GM23338 (cell line): ENCODE results near the gene FANCD2OS.

Experiments
- CREB1 ChIP-seq: fragments of 250-450 bp; sonication (Bioruptor Pico); IDR thresholded peaks from 2 replicates; pipeline ENCODE4 v1.5.0; 2020; ENCODE audit warnings: low read depth, mild to moderate bottlenecking, moderate library complexity
- CTCF ChIP-seq, 2 experiments: fragments of 200-600 bp in 1 of 2; sonication (generic) in 1 of 2; conservative IDR thresholded peaks; 2 replicates each; pipeline versions ENCODE4 v1.5.1 to v1.6.1; 2016 to 2017; ENCODE audit warnings: antibody characterized with exemption in 2 of 2, low read depth in 2 of 2, mild to moderate bottlenecking in 2 of 2, moderate library complexity in 1 of 2
- EZH2 ChIP-seq: fragments of 200-600 bp; sonication (generic); IDR thresholded peaks from one replicate; pipeline ENCODE4 v1.8.0; 2017; ENCODE audit warnings: antibody characterized with exemption, mild to moderate bottlenecking, low read depth; ENCODE audit not compliant: unreplicated experiment
- EZH2phosphoT487 ChIP-seq: fragments of 200-600 bp; sonication (generic); IDR thresholded peaks from one replicate; pipeline ENCODE4 v1.8.1; 2018; ENCODE audit warnings: antibody characterized with exemption; ENCODE audit not compliant: unreplicated experiment
- JUNB ChIP-seq: IDR thresholded peaks from one replicate; pipeline ENCODE4 v1.6.1; 2016; ENCODE audit warnings: antibody characterized with exemption; ENCODE audit not compliant: unreplicated experiment
- NANOG ChIP-seq: IDR thresholded peaks from 2 replicates; pipeline ENCODE4 v1.6.1; 2016; ENCODE audit warnings: antibody characterized with exemption, borderline replicate concordance
- POLR2AphosphoS5 ChIP-seq: IDR thresholded peaks from 2 replicates; pipeline ENCODE4 v1.6.1; 2016; ENCODE audit warnings: antibody characterized with exemption, low read depth
- STAT1 ChIP-seq: IDR thresholded peaks from one replicate; pipeline ENCODE4 v1.6.1; 2016; ENCODE audit warnings: antibody characterized with exemption; ENCODE audit not compliant: unreplicated experiment
- ZNF114 ChIP-seq: fragments of 250-450 bp; sonication (Bioruptor Pico); IDR thresholded peaks from 2 replicates; pipeline ENCODE4 v1.5.0; 2020; ENCODE audit warnings: mild to moderate bottlenecking, moderate library complexity
- TF ChIP-seq, protein P1 (sequence below): IDR thresholded peaks from one replicate; pipeline ENCODE4 v1.6.1; 2018; ENCODE audit warnings: antibody characterized with exemption; ENCODE audit not compliant: unreplicated experiment
- TF ChIP-seq, protein P2 (sequence below): fragments of 250-450 bp; sonication (Bioruptor Pico); IDR thresholded peaks from 2 replicates; pipeline ENCODE4 v1.5.0; 2020; ENCODE audit warnings: mild to moderate bottlenecking, moderate library complexity
- TF ChIP-seq, protein P3 (sequence below): IDR thresholded peaks from 2 replicates; pipeline ENCODE4 v1.6.1; 2016; ENCODE audit warnings: antibody characterized with exemption

DNA sequence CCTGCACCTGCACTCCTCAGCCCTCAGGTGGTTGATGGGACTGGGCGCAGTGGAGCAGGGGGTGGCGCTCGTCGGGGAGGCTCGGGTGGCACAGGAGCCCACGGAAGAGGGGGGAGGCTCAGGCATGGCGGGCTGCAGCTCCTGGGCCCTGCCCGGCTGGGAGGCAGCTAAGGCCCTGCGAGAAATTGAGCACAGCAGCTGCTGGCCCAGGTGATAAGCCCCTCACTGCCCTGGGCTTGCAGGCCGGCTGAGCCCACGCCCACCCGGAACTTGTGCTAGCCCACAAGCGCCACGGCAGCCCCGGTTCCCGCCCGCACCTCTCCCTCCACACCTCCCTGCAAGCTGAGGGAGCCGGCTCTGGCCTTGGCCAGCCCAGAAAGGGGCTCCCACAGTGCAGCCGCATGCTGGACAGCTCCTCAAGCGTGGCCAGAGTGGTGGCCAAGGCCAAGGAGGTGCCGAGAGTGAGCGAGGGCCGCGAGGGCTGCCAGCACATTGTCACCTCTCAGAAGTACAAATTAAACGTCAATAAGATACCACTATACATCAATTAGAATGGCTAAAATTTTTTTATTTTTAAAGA lies 28.5 kb upstream of the FANCD2OS start:
- no peak for TF ChIP-seq CTCF (conservative IDR thresholded peaks at IDR 0.05; ENCODE audit: low read depth in 2 of 2)
- TF ChIP-seq EZH2phosphoT487: no peak
- TF ChIP-seq EZH2: no peak
- no peak for TF ChIP-seq CREB1 (CRISPR knock-in tag)
- TF ChIP-seq, protein P1, sequence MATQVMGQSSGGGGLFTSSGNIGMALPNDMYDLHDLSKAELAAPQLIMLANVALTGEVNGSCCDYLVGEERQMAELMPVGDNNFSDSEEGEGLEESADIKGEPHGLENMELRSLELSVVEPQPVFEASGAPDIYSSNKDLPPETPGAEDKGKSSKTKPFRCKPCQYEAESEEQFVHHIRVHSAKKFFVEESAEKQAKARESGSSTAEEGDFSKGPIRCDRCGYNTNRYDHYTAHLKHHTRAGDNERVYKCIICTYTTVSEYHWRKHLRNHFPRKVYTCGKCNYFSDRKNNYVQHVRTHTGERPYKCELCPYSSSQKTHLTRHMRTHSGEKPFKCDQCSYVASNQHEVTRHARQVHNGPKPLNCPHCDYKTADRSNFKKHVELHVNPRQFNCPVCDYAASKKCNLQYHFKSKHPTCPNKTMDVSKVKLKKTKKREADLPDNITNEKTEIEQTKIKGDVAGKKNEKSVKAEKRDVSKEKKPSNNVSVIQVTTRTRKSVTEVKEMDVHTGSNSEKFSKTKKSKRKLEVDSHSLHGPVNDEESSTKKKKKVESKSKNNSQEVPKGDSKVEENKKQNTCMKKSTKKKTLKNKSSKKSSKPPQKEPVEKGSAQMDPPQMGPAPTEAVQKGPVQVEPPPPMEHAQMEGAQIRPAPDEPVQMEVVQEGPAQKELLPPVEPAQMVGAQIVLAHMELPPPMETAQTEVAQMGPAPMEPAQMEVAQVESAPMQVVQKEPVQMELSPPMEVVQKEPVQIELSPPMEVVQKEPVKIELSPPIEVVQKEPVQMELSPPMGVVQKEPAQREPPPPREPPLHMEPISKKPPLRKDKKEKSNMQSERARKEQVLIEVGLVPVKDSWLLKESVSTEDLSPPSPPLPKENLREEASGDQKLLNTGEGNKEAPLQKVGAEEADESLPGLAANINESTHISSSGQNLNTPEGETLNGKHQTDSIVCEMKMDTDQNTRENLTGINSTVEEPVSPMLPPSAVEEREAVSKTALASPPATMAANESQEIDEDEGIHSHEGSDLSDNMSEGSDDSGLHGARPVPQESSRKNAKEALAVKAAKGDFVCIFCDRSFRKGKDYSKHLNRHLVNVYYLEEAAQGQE: peak; percentile 46
- no peak for TF ChIP-seq ZNF114
- TF ChIP-seq POLR2AphosphoS5: no peak
- TF ChIP-seq JUNB: no peak
- TF ChIP-seq, protein P2, sequence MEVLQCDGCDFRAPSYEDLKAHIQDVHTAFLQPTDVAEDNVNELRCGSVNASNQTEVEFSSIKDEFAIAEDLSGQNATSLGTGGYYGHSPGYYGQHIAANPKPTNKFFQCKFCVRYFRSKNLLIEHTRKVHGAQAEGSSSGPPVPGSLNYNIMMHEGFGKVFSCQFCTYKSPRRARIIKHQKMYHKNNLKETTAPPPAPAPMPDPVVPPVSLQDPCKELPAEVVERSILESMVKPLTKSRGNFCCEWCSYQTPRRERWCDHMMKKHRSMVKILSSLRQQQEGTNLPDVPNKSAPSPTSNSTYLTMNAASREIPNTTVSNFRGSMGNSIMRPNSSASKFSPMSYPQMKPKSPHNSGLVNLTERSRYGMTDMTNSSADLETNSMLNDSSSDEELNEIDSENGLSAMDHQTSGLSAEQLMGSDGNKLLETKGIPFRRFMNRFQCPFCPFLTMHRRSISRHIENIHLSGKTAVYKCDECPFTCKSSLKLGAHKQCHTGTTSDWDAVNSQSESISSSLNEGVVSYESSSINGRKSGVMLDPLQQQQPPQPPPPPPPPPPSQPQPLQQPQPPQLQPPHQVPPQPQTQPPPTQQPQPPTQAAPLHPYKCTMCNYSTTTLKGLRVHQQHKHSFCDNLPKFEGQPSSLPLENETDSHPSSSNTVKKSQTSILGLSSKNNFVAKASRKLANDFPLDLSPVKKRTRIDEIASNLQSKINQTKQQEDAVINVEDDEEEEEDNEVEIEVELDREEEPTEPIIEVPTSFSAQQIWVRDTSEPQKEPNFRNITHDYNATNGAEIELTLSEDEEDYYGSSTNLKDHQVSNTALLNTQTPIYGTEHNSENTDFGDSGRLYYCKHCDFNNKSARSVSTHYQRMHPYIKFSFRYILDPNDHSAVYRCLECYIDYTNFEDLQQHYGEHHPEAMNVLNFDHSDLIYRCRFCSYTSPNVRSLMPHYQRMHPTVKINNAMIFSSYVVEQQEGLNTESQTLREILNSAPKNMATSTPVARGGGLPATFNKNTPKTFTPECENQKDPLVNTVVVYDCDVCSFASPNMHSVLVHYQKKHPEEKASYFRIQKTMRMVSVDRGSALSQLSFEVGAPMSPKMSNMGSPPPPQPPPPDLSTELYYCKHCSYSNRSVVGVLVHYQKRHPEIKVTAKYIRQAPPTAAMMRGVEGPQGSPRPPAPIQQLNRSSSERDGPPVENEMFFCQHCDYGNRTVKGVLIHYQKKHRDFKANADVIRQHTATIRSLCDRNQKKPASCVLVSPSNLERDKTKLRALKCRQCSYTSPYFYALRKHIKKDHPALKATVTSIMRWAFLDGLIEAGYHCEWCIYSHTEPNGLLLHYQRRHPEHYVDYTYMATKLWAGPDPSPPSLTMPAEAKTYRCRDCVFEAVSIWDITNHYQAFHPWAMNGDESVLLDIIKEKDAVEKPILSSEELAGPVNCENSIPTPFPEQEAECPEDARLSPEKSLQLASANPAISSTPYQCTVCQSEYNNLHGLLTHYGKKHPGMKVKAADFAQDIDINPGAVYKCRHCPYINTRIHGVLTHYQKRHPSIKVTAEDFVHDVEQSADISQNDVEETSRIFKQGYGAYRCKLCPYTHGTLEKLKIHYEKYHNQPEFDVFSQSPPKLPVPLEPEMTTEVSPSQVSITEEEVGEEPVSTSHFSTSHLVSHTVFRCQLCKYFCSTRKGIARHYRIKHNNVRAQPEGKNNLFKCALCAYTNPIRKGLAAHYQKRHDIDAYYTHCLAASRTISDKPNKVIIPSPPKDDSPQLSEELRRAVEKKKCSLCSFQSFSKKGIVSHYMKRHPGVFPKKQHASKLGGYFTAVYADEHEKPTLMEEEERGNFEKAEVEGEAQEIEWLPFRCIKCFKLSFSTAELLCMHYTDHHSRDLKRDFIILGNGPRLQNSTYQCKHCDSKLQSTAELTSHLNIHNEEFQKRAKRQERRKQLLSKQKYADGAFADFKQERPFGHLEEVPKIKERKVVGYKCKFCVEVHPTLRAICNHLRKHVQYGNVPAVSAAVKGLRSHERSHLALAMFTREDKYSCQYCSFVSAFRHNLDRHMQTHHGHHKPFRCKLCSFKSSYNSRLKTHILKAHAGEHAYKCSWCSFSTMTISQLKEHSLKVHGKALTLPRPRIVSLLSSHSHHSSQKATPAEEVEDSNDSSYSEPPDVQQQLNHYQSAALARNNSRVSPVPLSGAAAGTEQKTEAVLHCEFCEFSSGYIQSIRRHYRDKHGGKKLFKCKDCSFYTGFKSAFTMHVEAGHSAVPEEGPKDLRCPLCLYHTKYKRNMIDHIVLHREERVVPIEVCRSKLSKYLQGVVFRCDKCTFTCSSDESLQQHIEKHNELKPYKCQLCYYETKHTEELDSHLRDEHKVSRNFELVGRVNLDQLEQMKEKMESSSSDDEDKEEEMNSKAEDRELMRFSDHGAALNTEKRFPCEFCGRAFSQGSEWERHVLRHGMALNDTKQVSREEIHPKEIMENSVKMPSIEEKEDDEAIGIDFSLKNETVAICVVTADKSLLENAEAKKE (CRISPR knock-in tag): no peak
- TF ChIP-seq, protein P3, sequence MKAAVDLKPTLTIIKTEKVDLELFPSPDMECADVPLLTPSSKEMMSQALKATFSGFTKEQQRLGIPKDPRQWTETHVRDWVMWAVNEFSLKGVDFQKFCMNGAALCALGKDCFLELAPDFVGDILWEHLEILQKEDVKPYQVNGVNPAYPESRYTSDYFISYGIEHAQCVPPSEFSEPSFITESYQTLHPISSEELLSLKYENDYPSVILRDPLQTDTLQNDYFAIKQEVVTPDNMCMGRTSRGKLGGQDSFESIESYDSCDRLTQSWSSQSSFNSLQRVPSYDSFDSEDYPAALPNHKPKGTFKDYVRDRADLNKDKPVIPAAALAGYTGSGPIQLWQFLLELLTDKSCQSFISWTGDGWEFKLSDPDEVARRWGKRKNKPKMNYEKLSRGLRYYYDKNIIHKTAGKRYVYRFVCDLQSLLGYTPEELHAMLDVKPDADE: no peak
- no peak for TF ChIP-seq NANOG
- TF ChIP-seq STAT1: no peak
